GM23338 (cell line): ENCODE data around the gene CCDC69.

ENCODE experiments used
- CREB1 ChIP-seq: fragments of 250-450 bp; sonication (Bioruptor Pico); IDR thresholded peaks from 2 replicates; pipeline ENCODE4 v1.5.0; 2020; ENCODE audit warnings: low read depth, mild to moderate bottlenecking, moderate library complexity
- EZH2 ChIP-seq: fragments of 200-600 bp; sonication (generic); IDR thresholded peaks from one replicate; pipeline ENCODE4 v1.8.0; 2017; ENCODE audit warnings: antibody characterized with exemption, mild to moderate bottlenecking, low read depth; ENCODE audit not compliant: unreplicated experiment
- EZH2phosphoT487 ChIP-seq: fragments of 200-600 bp; sonication (generic); IDR thresholded peaks from one replicate; pipeline ENCODE4 v1.8.1; 2018; ENCODE audit warnings: antibody characterized with exemption; ENCODE audit not compliant: unreplicated experiment
- JUNB ChIP-seq: IDR thresholded peaks from one replicate; pipeline ENCODE4 v1.6.1; 2016; ENCODE audit warnings: antibody characterized with exemption; ENCODE audit not compliant: unreplicated experiment
- POLR2AphosphoS5 ChIP-seq: IDR thresholded peaks from 2 replicates; pipeline ENCODE4 v1.6.1; 2016; ENCODE audit warnings: antibody characterized with exemption, low read depth
- STAT1 ChIP-seq: IDR thresholded peaks from one replicate; pipeline ENCODE4 v1.6.1; 2016; ENCODE audit warnings: antibody characterized with exemption; ENCODE audit not compliant: unreplicated experiment
- ZNF331 ChIP-seq: fragments of 250-450 bp; sonication (Bioruptor Pico); IDR thresholded peaks from 2 replicates; pipeline ENCODE4 v1.5.0; 2020; ENCODE audit warnings: low read depth, mild to moderate bottlenecking, moderate library complexity
- TF ChIP-seq, protein P1 (sequence below), 2 experiments: fragments of 200-600 bp in 1 of 2; sonication (generic) in 1 of 2; conservative IDR thresholded peaks; 2 replicates each; pipeline versions ENCODE4 v1.5.1 to v1.6.1; 2016 to 2017; ENCODE audit warnings: antibody characterized with exemption in 2 of 2, low read depth in 2 of 2, mild to moderate bottlenecking in 2 of 2, moderate library complexity in 1 of 2
- TF ChIP-seq, protein P2 (sequence below): IDR thresholded peaks from one replicate; pipeline ENCODE4 v1.6.1; 2018; ENCODE audit warnings: antibody characterized with exemption; ENCODE audit not compliant: unreplicated experiment
- TF ChIP-seq, protein P3 (sequence below): fragments of 250-450 bp; sonication (Bioruptor Pico); IDR thresholded peaks from 2 replicates; pipeline ENCODE4 v1.5.0; 2020; ENCODE audit warnings: mild to moderate bottlenecking, moderate library complexity

DNA sequence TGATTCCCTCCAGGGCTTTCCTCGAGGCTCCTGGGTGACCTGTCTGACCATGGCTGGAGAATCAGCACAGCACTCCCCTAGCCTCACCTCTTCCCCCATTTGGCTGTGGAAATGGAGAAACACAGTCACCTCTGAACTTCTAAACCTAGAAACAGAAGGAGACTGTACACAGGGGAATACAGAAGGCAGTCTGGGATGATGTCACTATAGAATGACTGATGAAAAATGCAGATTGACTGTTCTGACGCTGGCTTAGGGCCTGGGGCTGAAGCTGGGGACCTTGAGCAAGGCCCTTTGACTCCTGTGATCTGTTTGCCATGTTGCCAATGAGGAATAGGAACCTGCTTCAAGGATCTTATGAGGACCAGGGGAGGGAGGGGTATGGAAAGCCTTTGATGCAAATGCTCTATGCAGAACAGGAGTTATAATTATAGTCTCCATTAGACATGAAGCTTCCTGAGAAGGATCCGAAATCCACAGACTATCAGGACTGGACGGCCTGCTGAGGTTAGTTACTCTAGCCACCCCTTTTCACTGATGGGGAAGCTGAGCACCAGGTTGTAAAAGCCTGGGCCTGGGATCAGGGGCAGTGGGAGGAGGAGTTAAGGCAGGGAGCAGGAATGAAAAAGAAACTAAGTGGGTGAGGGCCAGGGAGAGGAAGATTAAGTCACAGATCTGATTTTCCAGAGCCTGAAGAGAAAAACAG, 41.9 kb downstream of the CCDC69 start:
- TF ChIP-seq, protein P1, sequence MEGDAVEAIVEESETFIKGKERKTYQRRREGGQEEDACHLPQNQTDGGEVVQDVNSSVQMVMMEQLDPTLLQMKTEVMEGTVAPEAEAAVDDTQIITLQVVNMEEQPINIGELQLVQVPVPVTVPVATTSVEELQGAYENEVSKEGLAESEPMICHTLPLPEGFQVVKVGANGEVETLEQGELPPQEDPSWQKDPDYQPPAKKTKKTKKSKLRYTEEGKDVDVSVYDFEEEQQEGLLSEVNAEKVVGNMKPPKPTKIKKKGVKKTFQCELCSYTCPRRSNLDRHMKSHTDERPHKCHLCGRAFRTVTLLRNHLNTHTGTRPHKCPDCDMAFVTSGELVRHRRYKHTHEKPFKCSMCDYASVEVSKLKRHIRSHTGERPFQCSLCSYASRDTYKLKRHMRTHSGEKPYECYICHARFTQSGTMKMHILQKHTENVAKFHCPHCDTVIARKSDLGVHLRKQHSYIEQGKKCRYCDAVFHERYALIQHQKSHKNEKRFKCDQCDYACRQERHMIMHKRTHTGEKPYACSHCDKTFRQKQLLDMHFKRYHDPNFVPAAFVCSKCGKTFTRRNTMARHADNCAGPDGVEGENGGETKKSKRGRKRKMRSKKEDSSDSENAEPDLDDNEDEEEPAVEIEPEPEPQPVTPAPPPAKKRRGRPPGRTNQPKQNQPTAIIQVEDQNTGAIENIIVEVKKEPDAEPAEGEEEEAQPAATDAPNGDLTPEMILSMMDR (conservative IDR thresholded peaks at IDR 0.05; ENCODE audit: low read depth in 2 of 2), result no peak
- TF ChIP-seq, protein P2, sequence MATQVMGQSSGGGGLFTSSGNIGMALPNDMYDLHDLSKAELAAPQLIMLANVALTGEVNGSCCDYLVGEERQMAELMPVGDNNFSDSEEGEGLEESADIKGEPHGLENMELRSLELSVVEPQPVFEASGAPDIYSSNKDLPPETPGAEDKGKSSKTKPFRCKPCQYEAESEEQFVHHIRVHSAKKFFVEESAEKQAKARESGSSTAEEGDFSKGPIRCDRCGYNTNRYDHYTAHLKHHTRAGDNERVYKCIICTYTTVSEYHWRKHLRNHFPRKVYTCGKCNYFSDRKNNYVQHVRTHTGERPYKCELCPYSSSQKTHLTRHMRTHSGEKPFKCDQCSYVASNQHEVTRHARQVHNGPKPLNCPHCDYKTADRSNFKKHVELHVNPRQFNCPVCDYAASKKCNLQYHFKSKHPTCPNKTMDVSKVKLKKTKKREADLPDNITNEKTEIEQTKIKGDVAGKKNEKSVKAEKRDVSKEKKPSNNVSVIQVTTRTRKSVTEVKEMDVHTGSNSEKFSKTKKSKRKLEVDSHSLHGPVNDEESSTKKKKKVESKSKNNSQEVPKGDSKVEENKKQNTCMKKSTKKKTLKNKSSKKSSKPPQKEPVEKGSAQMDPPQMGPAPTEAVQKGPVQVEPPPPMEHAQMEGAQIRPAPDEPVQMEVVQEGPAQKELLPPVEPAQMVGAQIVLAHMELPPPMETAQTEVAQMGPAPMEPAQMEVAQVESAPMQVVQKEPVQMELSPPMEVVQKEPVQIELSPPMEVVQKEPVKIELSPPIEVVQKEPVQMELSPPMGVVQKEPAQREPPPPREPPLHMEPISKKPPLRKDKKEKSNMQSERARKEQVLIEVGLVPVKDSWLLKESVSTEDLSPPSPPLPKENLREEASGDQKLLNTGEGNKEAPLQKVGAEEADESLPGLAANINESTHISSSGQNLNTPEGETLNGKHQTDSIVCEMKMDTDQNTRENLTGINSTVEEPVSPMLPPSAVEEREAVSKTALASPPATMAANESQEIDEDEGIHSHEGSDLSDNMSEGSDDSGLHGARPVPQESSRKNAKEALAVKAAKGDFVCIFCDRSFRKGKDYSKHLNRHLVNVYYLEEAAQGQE, result no peak
- TF ChIP-seq POLR2AphosphoS5, result no peak
- no peak for TF ChIP-seq CREB1 (CRISPR knock-in tag)
- no peak for TF ChIP-seq EZH2phosphoT487
- no peak for TF ChIP-seq EZH2
- no peak for TF ChIP-seq ZNF331
- TF ChIP-seq, protein P3, sequence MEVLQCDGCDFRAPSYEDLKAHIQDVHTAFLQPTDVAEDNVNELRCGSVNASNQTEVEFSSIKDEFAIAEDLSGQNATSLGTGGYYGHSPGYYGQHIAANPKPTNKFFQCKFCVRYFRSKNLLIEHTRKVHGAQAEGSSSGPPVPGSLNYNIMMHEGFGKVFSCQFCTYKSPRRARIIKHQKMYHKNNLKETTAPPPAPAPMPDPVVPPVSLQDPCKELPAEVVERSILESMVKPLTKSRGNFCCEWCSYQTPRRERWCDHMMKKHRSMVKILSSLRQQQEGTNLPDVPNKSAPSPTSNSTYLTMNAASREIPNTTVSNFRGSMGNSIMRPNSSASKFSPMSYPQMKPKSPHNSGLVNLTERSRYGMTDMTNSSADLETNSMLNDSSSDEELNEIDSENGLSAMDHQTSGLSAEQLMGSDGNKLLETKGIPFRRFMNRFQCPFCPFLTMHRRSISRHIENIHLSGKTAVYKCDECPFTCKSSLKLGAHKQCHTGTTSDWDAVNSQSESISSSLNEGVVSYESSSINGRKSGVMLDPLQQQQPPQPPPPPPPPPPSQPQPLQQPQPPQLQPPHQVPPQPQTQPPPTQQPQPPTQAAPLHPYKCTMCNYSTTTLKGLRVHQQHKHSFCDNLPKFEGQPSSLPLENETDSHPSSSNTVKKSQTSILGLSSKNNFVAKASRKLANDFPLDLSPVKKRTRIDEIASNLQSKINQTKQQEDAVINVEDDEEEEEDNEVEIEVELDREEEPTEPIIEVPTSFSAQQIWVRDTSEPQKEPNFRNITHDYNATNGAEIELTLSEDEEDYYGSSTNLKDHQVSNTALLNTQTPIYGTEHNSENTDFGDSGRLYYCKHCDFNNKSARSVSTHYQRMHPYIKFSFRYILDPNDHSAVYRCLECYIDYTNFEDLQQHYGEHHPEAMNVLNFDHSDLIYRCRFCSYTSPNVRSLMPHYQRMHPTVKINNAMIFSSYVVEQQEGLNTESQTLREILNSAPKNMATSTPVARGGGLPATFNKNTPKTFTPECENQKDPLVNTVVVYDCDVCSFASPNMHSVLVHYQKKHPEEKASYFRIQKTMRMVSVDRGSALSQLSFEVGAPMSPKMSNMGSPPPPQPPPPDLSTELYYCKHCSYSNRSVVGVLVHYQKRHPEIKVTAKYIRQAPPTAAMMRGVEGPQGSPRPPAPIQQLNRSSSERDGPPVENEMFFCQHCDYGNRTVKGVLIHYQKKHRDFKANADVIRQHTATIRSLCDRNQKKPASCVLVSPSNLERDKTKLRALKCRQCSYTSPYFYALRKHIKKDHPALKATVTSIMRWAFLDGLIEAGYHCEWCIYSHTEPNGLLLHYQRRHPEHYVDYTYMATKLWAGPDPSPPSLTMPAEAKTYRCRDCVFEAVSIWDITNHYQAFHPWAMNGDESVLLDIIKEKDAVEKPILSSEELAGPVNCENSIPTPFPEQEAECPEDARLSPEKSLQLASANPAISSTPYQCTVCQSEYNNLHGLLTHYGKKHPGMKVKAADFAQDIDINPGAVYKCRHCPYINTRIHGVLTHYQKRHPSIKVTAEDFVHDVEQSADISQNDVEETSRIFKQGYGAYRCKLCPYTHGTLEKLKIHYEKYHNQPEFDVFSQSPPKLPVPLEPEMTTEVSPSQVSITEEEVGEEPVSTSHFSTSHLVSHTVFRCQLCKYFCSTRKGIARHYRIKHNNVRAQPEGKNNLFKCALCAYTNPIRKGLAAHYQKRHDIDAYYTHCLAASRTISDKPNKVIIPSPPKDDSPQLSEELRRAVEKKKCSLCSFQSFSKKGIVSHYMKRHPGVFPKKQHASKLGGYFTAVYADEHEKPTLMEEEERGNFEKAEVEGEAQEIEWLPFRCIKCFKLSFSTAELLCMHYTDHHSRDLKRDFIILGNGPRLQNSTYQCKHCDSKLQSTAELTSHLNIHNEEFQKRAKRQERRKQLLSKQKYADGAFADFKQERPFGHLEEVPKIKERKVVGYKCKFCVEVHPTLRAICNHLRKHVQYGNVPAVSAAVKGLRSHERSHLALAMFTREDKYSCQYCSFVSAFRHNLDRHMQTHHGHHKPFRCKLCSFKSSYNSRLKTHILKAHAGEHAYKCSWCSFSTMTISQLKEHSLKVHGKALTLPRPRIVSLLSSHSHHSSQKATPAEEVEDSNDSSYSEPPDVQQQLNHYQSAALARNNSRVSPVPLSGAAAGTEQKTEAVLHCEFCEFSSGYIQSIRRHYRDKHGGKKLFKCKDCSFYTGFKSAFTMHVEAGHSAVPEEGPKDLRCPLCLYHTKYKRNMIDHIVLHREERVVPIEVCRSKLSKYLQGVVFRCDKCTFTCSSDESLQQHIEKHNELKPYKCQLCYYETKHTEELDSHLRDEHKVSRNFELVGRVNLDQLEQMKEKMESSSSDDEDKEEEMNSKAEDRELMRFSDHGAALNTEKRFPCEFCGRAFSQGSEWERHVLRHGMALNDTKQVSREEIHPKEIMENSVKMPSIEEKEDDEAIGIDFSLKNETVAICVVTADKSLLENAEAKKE, result no peak
- no peak for TF ChIP-seq JUNB
- no peak for TF ChIP-seq STAT1
